Stomach (tissue), 4 donors: ENCODE data around the gene IRF1.

ENCODE experiments used
- POLR2A ChIP-seq, 4 donors: fragments of 450-650 bp; IDR thresholded peaks; one replicate each; pipeline ENCODE4 v1.6.1; 2016; ENCODE audit warnings: antibody characterized with exemption in 4 of 4, control low read depth in 2 of 4, mild to moderate bottlenecking in 1 of 4, moderate library complexity in 1 of 4
- TF ChIP-seq, protein P1 (sequence below), 7 experiments: fragments of 450-650 bp in 4 of 7; fragments of 200-600 bp in 3 of 7; sonication (generic) in 3 of 7; IDR thresholded peaks; one replicate each; pipeline ENCODE4 v1.5.1; 2016 to 2019; ENCODE audit warnings: antibody characterized with exemption in 7 of 7, control low read depth in 2 of 7, mild to moderate bottlenecking in 1 of 7

- TF ChIP-seq, protein P1, sequence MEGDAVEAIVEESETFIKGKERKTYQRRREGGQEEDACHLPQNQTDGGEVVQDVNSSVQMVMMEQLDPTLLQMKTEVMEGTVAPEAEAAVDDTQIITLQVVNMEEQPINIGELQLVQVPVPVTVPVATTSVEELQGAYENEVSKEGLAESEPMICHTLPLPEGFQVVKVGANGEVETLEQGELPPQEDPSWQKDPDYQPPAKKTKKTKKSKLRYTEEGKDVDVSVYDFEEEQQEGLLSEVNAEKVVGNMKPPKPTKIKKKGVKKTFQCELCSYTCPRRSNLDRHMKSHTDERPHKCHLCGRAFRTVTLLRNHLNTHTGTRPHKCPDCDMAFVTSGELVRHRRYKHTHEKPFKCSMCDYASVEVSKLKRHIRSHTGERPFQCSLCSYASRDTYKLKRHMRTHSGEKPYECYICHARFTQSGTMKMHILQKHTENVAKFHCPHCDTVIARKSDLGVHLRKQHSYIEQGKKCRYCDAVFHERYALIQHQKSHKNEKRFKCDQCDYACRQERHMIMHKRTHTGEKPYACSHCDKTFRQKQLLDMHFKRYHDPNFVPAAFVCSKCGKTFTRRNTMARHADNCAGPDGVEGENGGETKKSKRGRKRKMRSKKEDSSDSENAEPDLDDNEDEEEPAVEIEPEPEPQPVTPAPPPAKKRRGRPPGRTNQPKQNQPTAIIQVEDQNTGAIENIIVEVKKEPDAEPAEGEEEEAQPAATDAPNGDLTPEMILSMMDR (IDR thresholded peaks at IDR 0.05) = no peak
- no peak for TF ChIP-seq POLR2A (IDR thresholded peaks at IDR 0.05)
Measured at GRCh38 chr5:132431632-132432031, 58.9 kb downstream of the IRF1 start.
